Stimulated activated CD8-positive, alpha-beta memory T cell treated with anti-CD3 and anti-CD28 coated beads, Interleukin-2, amount 100 ng/mL, for 48 hours (primary cell): ENCODE data around the gene ZNF133.

Source experiments
- DNase-seq, 2 donors: peaks; one replicate each; pipeline ENCODE4 v3.0.0-alpha.2; 2020; ENCODE audit warnings: low read depth in 2 of 2

Gene ZNF133

GRCh38 chr20:18361678-18362077, 73.4 kb downstream of the ZNF133 start:
- DNase-seq, result no peak

- DNase-seq, result no peak
Observed at GRCh38 chr20:18362916-18363315, 74.6 kb downstream of the ZNF133 start.

DNA sequence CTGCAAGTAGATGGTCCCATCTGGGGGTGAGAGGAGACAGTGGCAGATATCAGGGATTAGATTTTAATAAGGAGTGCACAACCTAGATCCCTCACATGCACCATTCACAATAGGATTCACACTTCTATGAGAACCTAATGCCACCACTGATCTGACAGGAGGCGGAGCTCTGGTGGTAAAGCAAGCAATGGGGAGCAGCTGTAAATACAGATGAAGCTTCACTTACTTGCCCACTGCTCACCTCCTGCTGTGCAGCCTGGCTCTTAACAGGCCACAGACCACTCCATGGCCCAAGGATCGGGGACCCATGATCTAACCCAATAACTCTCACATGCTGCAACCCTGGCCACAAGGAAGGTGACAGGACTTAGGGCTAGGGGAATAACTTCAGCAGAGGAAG, 75.4 kb downstream of the ZNF133 start:
- DNase-seq, result no peak

- DNase-seq, result no peak
Observed at GRCh38 chr20:18364768-18365167, 76.4 kb downstream of the ZNF133 start.
